ENCODE measurements around the gene MGMT.

DNA sequence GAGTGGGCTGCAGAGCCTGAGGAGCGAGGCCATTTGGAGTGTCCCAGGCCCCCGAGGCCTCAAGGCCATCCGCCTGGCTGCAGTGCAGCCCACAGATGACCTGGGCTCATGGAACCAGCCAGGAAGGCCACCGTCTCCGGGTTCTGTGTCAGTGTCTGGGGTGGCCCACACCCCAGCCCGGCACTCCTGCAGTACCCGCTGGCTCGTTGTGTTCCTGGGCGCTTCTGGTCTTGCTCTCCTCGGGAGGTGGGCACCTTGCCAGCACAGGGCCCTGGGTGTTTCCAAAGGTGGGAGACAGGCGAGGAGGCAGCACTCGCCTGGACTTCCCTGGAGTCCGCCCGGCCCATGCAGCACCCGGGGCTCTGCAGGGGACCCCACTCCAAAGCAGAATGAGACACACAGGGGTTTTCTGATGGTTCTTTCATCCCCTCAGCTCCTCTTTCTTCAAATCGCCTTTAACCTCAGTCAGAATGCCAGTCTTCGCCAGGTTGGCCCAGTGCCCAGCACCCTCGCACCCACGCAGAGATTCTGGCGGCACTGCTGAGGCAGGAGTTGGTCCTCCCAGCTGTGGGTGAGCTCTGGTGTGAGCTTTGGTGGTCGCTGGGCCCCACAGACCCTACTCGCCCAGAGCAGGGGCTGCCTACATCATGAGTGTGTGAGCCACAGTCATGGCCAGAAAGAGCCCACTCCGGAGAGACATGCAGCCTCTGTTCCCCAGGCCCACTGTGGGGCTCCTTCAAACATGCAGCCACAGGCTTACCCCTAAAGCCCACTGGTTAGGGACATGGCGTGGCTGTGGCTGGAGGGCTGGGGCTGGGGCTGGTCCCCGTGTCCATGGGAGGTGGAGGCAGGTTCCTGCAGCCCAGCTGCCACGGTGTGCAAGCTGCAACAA, 341.3 kb downstream of the MGMT start:
- TF ChIP-seq, protein P1, sequence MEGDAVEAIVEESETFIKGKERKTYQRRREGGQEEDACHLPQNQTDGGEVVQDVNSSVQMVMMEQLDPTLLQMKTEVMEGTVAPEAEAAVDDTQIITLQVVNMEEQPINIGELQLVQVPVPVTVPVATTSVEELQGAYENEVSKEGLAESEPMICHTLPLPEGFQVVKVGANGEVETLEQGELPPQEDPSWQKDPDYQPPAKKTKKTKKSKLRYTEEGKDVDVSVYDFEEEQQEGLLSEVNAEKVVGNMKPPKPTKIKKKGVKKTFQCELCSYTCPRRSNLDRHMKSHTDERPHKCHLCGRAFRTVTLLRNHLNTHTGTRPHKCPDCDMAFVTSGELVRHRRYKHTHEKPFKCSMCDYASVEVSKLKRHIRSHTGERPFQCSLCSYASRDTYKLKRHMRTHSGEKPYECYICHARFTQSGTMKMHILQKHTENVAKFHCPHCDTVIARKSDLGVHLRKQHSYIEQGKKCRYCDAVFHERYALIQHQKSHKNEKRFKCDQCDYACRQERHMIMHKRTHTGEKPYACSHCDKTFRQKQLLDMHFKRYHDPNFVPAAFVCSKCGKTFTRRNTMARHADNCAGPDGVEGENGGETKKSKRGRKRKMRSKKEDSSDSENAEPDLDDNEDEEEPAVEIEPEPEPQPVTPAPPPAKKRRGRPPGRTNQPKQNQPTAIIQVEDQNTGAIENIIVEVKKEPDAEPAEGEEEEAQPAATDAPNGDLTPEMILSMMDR (IDR thresholded peaks at IDR 0.05), result no peak
- TF ChIP-seq GABPA (IDR thresholded peaks at IDR 0.05; ENCODE audit: low read depth) (no peak), RAD21 (IDR thresholded peaks at IDR 0.05; ENCODE audit: low read length) (no peak), EZH2phosphoT487 (IDR thresholded peaks at IDR 0.05; ENCODE audit: borderline replicate concordance, low read depth) (no peak), RCOR1 (IDR thresholded peaks at IDR 0.05; ENCODE audit: low read length) (no peak), FOXM1 (IDR thresholded peaks at IDR 0.05; ENCODE audit: low read depth) (no peak), NFIC (IDR thresholded peaks at IDR 0.05; ENCODE audit: borderline replicate concordance) (no peak), EP300 (IDR thresholded peaks at IDR 0.05; ENCODE audit: borderline replicate concordance in 1 of 2, low read depth in 1 of 2, low read length in 1 of 2) (no peak), YY1 (IDR thresholded peaks at IDR 0.05; ENCODE audit: low read depth) (no peak), POLR2AphosphoS5 (IDR thresholded peaks at IDR 0.05; ENCODE audit: low read depth, low read length) (no peak)
- TF ChIP-seq, protein P2, sequence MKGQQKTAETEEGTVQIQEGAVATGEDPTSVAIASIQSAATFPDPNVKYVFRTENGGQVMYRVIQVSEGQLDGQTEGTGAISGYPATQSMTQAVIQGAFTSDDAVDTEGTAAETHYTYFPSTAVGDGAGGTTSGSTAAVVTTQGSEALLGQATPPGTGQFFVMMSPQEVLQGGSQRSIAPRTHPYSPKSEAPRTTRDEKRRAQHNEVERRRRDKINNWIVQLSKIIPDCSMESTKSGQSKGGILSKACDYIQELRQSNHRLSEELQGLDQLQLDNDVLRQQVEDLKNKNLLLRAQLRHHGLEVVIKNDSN (IDR thresholded peaks at IDR 0.05; ENCODE audit: borderline replicate concordance, low read depth), result no peak
- TF ChIP-seq, protein P3, sequence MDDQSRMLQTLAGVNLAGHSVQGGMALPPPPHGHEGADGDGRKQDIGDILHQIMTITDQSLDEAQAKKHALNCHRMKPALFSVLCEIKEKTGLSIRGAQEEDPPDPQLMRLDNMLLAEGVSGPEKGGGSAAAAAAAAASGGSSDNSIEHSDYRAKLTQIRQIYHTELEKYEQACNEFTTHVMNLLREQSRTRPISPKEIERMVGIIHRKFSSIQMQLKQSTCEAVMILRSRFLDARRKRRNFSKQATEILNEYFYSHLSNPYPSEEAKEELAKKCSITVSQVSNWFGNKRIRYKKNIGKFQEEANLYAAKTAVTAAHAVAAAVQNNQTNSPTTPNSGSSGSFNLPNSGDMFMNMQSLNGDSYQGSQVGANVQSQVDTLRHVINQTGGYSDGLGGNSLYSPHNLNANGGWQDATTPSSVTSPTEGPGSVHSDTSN (IDR thresholded peaks at IDR 0.05), result no peak
- TF ChIP-seq, protein P4, sequence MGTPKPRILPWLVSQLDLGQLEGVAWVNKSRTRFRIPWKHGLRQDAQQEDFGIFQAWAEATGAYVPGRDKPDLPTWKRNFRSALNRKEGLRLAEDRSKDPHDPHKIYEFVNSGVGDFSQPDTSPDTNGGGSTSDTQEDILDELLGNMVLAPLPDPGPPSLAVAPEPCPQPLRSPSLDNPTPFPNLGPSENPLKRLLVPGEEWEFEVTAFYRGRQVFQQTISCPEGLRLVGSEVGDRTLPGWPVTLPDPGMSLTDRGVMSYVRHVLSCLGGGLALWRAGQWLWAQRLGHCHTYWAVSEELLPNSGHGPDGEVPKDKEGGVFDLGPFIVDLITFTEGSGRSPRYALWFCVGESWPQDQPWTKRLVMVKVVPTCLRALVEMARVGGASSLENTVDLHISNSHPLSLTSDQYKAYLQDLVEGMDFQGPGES (IDR thresholded peaks at IDR 0.05; ENCODE audit: low read depth, low read length), result no peak

Data from SK-N-SH (cell line).